CD4-positive, alpha-beta T cell treated with Interleukin-6 at 100 ng/mL for 8 hours (primary cell): Measurements from ENCODE around the gene ZNF593.

Source experiments
- DNase-seq: peaks from one replicate; pipeline ENCODE4 v3.0.0-alpha.2; 2020; ENCODE audit warnings: mixed read lengths, low spot score

Gene ZNF593

GRCh38 chr1:26148887-26149286, 20.8 kb upstream of the ZNF593 start:
- no peak for DNase-seq

GRCh38 chr1:26153966-26154532, 15.7 kb upstream of the ZNF593 start:
- no peak for DNase-seq

- DNase-seq: no peak
These were observed 15.0 kb upstream of the ZNF593 start for GRCh38 chr1:26154750-26155149.

- DNase-seq: no peak
These were observed 14.1 kb upstream of the ZNF593 start for GRCh38 chr1:26155370-26156284.

GRCh38 chr1:26156285-26157038, 13.2 kb upstream of the ZNF593 start:
- no peak for DNase-seq

GRCh38 chr1:26158271-26158907, 11.3 kb upstream of the ZNF593 start:
- DNase-seq: no peak

GRCh38 chr1:26158908-26159742, 10.6 kb upstream of the ZNF593 start, which contains the start of gene FAM110D:
FAM110D (plus strand) TSS chr1:26159079; CDS start chr1:26161292, 2,213 bp downstream.
- DNase-seq: no peak

- no peak for DNase-seq
These were observed 10.0 kb upstream of the ZNF593 start for GRCh38 chr1:26159743-26160039.

- no peak for DNase-seq
These were observed 8.9 kb upstream of the ZNF593 start for GRCh38 chr1:26160527-26161414.

- no peak for DNase-seq
These were observed 8.1 kb upstream of the ZNF593 start for GRCh38 chr1:26161415-26162219.

GRCh38 chr1:26162220-26162709, 7.4 kb upstream of the ZNF593 start:
- no peak for DNase-seq

- DNase-seq: no peak
These were observed 6.0 kb upstream of the ZNF593 start for GRCh38 chr1:26163684-26164035.

GRCh38 chr1:26164036-26164860, 5.5 kb upstream of the ZNF593 start:
- peak; percentile 31 for DNase-seq

- no peak for DNase-seq
These were observed 4.6 kb upstream of the ZNF593 start for GRCh38 chr1:26164861-26165842.

- no peak for DNase-seq
These were observed 2.9 kb upstream of the ZNF593 start for GRCh38 chr1:26166719-26167281.

- no peak for DNase-seq
These were observed 1.1 kb upstream of the ZNF593 start, which contains the start of gene C1orf232 for GRCh38 chr1:26168410-26169197. C1orf232 (minus strand) TSS chr1:26168963; CDS start chr1:26168499, 464 bp downstream.
